ENCODE measurements around the gene RILPL1. TPM values are rescaled to one million over a fixed set of nuclear protein-coding genes. Genes with fewer than 3 reads are reported as not detected.

RILPL1 gene
- total RNA-seq, 3 donors from 2014 or later: 14.4 to 15.1 (median 14.7) TPM

DNA sequence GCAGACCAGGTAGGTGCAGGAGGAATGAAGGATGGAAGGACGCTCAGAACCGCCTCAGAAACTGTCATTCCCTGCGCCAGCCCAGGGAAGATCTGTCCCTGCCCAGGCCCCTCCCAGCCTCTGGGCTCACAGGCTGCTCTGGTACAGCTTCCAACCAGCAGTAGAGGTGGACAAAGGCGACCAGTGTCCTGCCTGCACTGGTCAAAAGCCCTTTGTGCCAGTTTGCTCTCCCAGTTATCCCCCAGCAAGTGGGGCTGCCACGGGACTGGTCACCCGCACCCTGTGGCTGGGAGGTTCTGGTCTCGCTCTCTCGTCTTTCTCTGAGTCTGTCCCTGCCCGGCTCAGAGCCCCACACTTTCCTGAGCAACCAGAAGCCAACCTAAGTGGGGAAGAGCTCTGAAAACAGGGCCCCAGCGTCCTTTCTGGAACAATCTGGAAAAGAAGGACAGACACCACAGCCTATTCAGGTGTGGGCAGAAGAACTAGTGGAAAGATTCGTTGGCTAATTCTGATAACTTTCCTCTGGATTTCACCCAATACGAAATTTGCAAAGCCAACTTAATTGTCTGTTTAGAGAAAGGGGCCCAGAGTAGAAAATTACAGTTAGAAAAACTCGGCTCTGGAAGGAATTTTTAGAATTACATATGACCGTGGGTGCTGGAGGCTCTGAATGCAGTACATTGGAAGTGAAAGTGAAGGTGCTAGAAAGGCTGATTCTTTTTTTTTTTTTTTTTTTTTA, 53.9 kb downstream of the RILPL1 start:
- H3K4me1 ChIP-seq: no peaks in the 10 kb centered on the region
- H3K27ac ChIP-seq: peak overlapping the region in 1 of 2 donors; percentile 55
- DNase-seq (ENCODE audit: low spot score in 2 of 2): no peak
- H3K4me3 ChIP-seq: no peak overlapping the region
- intact Hi-C loops (cut with DNase I; ENCODE audit: low total_unique reads): loop anchor here (10.0 kb wide), 1 partner anchor 95 kb away; the partner anchor contains the start of gene KMT5A
- no peaks in the 10 kb centered on the region for H3K27me3 ChIP-seq
- no peaks in the 10 kb centered on the region for H3K9me3 ChIP-seq
- no peaks in the 10 kb centered on the region for H3K36me3 ChIP-seq
- TF ChIP-seq, protein P1, sequence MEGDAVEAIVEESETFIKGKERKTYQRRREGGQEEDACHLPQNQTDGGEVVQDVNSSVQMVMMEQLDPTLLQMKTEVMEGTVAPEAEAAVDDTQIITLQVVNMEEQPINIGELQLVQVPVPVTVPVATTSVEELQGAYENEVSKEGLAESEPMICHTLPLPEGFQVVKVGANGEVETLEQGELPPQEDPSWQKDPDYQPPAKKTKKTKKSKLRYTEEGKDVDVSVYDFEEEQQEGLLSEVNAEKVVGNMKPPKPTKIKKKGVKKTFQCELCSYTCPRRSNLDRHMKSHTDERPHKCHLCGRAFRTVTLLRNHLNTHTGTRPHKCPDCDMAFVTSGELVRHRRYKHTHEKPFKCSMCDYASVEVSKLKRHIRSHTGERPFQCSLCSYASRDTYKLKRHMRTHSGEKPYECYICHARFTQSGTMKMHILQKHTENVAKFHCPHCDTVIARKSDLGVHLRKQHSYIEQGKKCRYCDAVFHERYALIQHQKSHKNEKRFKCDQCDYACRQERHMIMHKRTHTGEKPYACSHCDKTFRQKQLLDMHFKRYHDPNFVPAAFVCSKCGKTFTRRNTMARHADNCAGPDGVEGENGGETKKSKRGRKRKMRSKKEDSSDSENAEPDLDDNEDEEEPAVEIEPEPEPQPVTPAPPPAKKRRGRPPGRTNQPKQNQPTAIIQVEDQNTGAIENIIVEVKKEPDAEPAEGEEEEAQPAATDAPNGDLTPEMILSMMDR (IDR thresholded peaks at IDR 0.05): no peak
- TF ChIP-seq POLR2A (IDR thresholded peaks at IDR 0.05) (no peak), POLR2AphosphoS5 (IDR thresholded peaks at IDR 0.05) (no peak)

DNA sequence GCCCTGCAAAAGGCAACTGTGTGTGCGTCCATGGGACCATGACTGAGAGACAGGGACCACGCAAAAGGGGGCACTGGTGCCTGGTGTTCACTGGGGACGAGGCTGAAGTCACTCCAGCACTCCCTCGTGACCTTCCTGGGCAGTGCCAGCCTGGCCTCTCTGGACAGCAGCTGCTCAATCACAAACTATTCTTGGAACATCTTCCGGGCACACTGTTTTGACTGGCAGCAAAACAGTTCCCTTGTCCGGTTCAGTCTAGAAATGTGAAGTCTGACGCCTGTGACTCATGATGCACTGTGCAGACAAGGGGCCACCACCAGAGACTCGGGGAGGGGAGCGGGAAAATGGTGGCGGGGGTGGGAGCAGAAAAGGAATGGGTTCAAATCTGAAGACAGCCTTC, 54.8 kb downstream of the RILPL1 start:
- no peak for DNase-seq (ENCODE audit: low spot score in 2 of 2)
- no peak for TF ChIP-seq POLR2A (IDR thresholded peaks at IDR 0.05)
- no peak for TF ChIP-seq POLR2AphosphoS5 (IDR thresholded peaks at IDR 0.05)
- TF ChIP-seq, protein P1 (IDR thresholded peaks at IDR 0.05): no peak
- Histone ChIP-seq H3K27ac (peak overlapping the region in 1 of 2 donors; percentile 55), H3K4me1 (no peaks in the 10 kb centered on the region), H3K4me3 (no peak overlapping the region), H3K36me3 (no peaks in the 10 kb centered on the region), H3K9me3 (no peaks in the 10 kb centered on the region), H3K27me3 (no peaks in the 10 kb centered on the region)
- intact Hi-C loops (cut with DNase I; ENCODE audit: low total_unique reads): loop anchor here (10.0 kb wide), 1 partner anchor 94 kb away; the partner anchor contains the start of gene KMT5A

DNA sequence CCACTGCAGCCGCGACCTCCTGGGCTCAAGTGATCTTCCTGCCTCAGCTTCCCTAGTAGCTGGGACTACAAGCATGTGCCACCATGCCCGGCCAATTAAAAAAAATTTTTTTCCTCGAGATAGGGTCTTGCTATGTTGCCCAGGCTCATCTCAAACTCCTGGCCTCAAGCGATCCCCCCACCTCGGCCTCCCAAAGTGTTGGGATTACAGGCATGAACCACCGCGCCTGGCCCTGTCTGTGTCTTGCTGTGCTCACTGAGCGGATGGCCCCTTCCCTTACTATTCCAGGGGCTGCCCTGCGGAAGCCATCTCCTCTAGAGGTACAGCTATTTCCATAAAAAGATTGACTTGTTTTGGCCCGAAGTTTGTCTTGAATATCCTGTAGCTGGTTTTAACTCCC, 55.5 kb downstream of the RILPL1 start:
- intact Hi-C loops (cut with DNase I; ENCODE audit: low total_unique reads): loop anchor here (10.0 kb wide), 1 partner anchor 93 kb away; the partner anchor contains the start of gene KMT5A
- Histone ChIP-seq H3K27ac (peak overlapping the region in 1 of 2 donors; percentile 55), H3K4me3 (no peak overlapping the region), H3K4me1 (no peaks in the 10 kb centered on the region), H3K9me3 (no peaks in the 10 kb centered on the region), H3K27me3 (no peaks in the 10 kb centered on the region), H3K36me3 (no peaks in the 10 kb centered on the region)
- DNase-seq (ENCODE audit: low spot score in 2 of 2): no peak
- no peak for TF ChIP-seq POLR2A (IDR thresholded peaks at IDR 0.05)
- TF ChIP-seq POLR2AphosphoS5 (IDR thresholded peaks at IDR 0.05): no peak
- TF ChIP-seq, protein P1 (IDR thresholded peaks at IDR 0.05): no peak

DNA sequence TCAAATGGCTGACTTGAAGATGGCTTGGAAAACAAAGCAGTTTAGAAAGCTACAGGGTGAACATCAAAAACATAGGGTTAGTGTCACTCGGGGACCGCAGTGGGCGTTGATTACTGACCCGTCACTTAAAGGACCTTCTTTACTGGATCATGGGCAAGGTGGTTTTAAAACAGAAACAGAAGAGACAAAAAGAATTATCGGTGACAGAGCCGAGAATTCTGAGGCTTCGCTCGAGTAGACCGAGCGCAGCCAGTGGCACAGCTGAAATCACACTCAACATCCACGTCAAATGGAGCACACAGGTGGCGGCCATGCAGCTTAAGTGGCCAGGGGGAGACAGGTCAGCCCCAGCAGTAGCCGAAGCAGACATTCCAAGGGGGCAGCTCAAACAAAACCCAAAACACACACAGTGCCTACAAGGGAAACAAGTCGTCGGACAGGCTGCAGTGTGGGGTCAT, 58.2 kb downstream of the RILPL1 start:
- intact Hi-C loops (cut with DNase I; ENCODE audit: low total_unique reads): loop anchor here (10.0 kb wide), 1 partner anchor 90 kb away; the partner anchor contains the start of gene KMT5A
- H3K27me3 ChIP-seq: no peaks in the 10 kb centered on the region
- no peak overlapping the region for H3K27ac ChIP-seq
- no peaks in the 10 kb centered on the region for H3K4me1 ChIP-seq
- no peak for TF ChIP-seq POLR2AphosphoS5 (IDR thresholded peaks at IDR 0.05)
- no peak for TF ChIP-seq POLR2A (IDR thresholded peaks at IDR 0.05)
- TF ChIP-seq, protein P1 (IDR thresholded peaks at IDR 0.05): no peak
- no peak for DNase-seq (ENCODE audit: low spot score in 2 of 2)
- H3K9me3 ChIP-seq: no peaks in the 10 kb centered on the region
- no peak overlapping the region for H3K4me3 ChIP-seq
- H3K36me3 ChIP-seq: no peaks in the 10 kb centered on the region
